Activated CD4-positive, alpha-beta T cell treated with anti-CD3 and anti-CD28 coated beads, Interleukin-2, amount 50 U/mL, for 48 hours (primary cell): Measurements from ENCODE around the gene LPIN1.

ENCODE experiments used
- DNase-seq, 2 experiments: peaks; one replicate each; pipeline ENCODE4 v3.0.0-alpha.2; 2020

Gene LPIN1, protein sequence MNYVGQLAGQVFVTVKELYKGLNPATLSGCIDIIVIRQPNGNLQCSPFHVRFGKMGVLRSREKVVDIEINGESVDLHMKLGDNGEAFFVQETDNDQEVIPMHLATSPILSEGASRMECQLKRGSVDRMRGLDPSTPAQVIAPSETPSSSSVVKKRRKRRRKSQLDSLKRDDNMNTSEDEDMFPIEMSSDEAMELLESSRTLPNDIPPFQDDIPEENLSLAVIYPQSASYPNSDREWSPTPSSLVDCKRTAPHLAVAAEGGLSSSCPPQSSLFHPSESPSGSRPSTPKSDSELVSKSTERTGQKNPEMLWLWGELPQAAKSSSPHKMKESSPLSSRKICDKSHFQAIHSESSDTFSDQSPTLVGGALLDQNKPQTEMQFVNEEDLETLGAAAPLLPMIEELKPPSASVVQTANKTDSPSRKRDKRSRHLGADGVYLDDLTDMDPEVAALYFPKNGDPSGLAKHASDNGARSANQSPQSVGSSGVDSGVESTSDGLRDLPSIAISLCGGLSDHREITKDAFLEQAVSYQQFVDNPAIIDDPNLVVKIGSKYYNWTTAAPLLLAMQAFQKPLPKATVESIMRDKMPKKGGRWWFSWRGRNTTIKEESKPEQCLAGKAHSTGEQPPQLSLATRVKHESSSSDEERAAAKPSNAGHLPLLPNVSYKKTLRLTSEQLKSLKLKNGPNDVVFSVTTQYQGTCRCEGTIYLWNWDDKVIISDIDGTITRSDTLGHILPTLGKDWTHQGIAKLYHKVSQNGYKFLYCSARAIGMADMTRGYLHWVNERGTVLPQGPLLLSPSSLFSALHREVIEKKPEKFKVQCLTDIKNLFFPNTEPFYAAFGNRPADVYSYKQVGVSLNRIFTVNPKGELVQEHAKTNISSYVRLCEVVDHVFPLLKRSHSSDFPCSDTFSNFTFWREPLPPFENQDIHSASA

DNA sequence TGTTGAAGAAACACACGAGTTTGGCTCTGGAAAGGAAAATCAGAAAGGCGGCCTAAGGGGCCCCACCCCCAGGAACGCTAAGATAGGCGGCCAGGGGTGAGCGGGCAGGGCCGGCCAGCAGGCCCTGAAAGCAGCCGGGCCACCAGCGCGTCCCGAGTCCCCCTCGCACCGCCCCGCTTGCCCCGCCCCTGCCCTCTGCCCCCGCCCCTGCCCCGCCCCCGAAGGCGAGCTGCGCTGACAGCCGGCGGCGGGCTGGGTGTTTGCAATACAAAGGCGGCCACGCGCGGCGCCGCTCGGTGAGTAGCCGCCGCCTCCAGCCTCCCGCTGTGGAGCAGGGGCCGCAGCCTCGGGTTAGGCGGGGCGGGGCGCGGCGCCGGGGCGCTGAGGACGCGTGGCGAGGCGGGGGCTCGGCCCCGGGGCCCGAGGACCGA lies at the start of gene LPIN1:
Gene LPIN1 (plus strand): TSS at position 257 of the 431 bp plus-strand sequence. CDS start 18,910 bp downstream, outside the sequence.
- DNase-seq, result peak; percentile 86 to 87

DNA sequence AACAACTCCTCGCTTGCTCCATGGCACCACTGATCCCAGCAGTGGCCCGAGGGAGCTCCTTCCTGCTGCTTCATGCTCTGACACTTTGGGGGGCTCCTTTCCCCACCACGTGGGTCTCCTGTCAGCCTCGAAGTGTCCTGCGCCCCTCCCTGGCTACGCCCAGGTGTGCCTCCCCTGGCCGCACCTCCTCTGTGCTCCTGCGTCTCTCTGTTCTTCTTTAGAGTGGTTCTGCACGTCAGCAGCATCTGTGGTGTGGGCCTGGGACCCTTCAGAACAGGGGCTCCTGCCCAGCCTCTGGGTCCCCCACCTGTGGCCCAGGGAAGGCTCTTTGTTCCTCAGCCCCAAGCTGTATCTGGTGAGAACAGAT lies 49.7 kb upstream of the LPIN1 start:
- no peak for DNase-seq

DNA sequence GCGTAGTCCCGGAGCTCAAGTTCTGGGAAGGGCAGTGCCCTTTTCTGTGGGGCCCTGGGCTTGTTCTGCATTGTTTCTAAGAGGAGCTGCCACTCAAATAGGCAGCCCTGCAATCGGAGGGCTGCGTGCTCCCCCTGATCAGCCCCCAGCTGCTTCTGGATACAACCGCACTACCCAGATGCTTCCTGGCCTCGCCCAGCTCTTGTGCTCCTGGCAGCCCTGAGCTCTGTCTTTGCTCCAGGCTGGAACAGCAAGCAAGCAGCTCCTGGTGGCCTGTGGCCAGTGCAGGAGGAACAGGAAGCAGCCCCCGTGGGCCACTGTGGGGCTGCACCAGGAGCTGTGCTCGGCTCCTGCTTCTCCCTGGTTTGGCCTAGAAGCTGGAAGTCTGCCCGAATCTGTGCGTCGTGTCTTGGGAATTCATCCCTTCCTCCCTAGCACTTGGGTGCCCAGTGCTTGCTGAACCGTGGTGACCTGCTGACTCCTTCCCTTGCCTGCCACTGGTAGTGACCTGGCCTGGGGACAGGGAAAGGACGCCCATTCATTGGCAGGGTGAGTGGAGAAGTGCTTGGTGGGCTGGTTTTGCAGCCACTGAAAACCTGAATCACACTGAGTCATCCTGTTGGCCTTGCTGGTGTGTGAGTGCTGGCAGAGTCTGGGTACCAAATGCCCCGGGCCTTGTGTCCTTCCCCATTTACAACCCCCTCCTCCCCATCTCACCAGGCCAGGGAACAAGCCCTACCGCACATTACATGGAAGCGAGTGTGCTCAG lies 49.1 kb upstream of the LPIN1 start:
- DNase-seq, result no peak

DNA sequence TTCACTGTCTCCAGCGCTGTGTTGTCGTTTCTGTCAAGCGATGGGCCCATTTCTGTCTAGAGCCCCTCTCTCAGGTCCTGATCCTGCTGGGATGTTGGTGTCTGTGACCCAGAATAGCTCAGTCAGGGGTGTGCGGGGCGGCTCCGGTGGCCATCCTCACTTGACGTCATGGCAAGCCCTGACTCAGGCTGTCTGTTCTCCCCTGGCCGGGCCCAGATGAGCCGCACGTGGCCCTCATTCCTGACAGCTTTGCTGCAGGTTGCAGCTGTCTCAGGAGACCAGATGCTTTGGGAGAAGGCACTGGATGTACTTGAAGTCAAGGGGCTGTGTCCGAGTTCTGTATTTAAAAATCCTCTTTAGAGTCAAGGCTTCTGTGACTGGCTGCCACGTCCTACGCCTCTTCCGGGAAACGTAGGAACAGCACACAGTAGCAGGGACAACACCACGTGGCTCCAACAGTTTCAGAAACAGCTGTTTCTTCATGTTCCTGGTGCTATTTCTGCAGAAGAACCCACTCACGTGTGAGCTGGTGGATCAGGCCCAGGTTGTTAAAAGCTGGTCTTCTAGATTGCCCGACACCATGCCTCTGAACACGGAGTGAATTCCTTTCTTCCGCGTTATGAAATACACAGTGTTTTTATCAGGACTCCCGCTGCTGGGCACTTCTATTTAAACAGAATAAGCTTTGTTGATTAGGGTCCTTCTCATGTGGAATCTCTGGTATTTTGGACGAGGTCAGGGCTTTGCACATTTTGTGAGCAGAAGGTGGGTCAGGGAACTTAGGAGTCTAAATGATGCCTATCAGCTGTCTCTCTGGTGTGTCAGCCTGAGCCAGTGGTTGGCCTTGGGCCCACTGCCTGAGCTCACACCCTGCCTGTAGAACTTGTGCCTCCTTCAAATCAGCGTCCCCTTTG lies 48.2 kb upstream of the LPIN1 start:
- DNase-seq, result no peak

DNA sequence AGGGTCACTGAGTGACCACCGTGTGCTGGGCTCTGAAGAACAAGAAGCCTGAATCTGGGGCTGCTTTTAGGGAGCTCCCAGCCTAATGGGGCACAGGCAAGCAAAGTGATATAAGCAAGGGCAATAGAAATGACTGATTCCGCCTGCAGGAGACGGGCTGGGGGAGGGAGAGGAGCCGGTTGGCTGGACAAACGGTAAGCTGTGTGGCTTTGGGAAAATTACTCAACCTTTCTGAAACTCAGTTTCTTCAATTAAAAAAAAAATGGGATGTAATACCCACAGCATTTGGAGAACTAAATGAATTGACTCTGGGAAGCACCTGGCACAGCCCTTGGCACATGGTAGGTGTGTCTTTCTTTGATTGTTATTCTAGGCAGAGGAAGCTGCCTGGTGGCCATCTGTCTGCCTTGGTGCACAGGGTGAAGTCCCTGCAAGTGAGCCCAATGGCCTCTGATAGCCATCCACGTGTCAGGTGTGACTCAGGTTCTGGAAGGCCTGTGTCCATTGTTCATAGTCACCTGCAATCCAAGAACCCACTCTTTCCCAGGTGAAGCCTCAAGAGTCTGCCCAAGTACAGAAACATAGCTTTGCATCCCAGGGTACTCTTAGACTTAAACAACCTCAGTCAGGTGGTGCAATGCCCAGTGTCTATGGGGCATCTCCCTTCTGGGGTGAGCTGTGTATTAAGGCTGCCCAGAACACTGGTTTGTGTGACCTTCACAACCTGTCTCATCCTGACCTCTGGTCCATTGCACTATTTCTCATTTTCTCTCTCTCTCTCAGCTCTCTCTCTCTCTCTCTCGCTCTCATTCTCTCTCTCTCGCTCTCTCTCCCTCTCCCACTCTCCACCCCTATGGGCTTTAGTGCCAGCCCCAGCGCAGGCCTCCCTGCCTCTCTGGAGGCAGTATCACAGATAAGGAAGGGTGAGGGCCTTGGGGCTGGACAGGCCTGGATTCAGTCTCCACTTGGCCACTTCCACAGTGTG lies 46.5 kb upstream of the LPIN1 start:
- DNase-seq, result no peak

DNA sequence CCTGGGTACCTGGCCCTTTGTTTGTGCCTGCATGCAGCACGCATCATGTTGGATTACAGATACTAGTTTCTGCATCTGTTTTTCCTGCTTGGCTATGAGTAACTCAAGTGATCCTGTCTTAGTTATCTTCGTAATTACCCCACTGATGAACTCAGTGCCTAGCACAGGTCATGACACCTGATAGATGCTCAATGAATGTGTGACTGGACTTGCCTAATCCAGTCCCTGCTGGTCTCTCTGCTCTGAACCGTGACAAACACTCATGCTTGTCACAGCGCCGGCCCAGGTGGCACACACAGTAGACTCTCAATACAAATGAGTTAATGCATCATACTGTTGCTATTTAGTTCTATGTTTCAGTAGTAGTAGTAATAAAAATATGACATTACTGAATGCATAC lies 45.2 kb upstream of the LPIN1 start:
- DNase-seq, result no peak

DNA sequence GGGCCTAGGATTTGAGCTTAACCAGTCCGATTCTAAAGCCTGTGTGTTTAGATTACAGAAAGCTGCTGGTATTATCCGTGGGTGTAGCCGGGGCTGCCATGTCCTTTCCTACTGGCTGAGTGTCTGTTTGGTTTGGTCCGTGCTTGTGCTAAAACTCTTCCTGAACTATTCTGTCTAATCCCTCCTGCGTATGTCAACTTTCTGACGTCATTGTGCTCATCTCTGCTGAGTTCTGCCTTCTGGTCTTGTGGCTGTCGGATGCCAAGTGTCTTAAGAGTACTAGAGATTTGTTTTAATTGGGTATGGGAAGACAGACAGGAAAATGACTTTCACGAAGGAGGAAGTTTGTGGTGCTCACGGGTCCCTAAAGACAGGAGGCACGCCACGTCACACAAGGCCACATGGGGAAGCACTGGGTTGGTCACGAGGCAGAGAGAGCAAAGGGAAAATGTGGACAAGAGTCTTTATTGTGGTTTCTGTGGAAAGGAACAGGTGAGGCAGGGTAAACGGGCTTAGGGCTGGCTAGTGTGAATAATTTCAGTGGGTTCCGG lies 44.6 kb upstream of the LPIN1 start:
- no peak for DNase-seq

DNA sequence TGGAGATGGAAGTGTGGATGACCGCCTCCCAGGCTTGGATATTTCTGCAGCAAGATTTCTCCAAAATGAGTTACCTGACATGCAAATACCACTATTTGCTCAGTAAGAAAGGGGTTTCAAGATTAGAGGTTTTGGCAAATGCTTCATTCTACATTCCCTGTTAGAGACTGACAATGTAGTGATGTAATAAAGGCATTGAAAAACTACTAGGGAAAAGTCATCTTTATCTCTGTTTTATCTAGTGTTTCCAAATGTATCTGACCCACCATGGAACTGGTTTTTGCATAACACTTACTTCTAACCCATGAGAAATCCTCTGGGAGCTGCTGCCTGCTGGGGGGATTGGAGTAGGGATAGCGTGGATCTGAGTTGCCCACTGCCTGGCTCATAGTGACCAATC lies 43.5 kb upstream of the LPIN1 start:
- no peak for DNase-seq

DNA sequence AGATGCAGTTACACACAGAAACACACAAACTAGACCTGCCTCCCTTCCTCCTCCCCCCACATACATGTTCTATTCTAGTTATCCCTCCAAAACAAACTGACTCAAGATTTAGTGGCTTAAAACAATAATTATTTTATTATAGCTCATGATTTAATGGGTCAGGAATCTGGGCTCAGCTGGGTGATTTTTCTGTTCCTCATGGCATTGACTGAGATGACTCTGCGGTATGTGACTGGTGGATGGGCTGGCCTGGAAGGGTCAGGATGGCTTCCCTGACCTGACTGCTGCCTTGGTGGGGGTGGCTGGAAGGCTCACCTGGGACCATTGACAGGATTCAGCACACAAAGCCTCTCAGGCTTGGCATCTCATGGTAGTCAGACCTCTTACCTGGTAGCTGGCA lies 42.7 kb upstream of the LPIN1 start:
- no peak for DNase-seq

DNA sequence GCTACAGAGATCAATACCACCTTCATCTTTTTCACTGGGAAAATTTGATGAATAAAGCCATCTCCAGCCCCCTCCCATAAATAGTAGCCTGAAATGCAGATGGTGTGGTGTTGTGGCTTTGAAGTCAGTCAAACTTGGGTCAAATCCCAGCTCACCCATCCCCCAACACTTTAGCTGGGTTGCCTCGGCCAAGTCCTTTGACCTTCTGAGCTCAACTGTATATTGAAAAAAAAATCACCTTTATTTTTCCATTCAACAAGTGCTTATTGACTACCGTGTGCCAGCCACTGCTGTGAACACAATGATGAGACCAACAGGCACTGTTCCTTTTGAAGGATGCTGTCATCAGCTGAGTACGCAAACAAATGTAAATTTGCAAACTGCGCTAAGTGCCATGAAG lies 41.4 kb upstream of the LPIN1 start:
- DNase-seq, result no peak

DNA sequence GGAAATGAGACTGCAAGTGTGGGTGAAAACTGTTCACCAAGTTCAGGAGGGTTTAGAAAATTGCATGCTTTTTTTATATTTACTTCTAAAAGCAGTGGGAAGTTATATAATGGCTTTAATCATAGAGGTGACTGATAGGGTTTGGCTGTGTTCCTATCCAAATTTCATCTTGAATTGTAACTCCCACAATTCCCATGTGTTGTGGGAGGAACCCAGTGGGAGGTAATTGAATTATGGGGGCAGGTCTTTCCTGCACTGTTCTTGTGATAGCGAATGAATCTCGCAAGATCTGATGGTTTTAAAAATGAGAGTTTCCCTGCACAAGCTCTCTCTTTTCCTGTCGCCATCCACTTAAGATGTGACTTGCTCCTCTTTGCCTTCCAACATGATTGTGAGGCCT lies 40.7 kb upstream of the LPIN1 start:
- no peak for DNase-seq

DNA sequence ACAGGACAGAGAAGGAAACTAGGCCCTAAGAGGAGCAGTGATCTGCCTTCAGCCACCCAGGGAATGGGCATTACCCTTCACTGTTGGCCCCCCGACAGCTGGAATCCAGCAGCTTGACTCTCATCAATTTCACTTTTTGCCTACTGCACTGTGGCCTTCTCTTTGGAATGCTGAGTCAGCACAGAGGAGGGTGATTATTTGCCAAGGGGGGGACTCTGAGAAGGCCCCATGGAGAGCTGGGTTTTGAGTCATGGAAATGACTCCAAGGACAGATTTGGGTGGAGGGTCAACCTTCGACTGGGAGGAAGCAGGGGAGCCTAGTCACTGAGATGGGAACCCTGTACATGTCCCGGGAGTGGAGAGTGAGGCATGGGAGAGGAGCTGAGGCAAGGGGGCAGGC lies 38.3 kb upstream of the LPIN1 start:
- DNase-seq, result no peak

DNA sequence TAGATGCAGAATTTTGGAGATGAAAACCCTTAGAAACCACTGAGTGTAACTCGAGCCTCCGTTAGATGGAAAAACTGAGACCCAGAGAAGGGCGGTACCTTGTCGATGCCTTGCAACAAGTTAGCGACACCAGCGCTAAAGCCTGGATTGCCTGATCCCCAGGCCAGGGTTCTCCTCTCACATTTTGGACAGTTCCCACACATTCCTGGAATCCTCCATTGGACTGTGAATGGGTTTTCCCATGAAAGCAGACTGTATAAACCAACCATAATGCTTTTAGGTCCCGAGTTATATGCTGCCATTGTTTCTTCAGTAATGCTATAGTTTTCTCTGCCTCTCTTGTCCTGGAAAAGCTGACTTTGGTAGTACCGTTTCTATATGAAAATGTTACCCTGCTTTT lies 37.1 kb upstream of the LPIN1 start:
- no peak for DNase-seq

DNA sequence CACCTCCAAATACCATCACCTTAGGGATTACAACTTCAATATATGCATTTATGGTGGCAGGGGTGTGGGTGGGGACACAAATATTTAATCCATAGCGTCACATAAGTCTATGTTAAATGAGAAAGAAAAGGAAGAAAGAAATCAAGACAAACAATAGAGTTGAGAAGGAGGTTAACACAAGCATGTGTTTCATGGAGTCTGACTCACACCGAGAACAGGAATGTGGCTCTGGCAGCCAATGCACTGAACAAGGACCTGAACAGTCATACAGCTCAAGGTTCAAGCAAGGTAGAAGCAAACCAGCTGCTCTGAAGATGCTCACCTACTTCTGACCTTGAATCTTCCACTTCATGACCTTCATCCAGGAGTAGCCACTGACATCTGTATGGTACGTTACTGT lies 36.2 kb upstream of the LPIN1 start:
- DNase-seq, result no peak

DNA sequence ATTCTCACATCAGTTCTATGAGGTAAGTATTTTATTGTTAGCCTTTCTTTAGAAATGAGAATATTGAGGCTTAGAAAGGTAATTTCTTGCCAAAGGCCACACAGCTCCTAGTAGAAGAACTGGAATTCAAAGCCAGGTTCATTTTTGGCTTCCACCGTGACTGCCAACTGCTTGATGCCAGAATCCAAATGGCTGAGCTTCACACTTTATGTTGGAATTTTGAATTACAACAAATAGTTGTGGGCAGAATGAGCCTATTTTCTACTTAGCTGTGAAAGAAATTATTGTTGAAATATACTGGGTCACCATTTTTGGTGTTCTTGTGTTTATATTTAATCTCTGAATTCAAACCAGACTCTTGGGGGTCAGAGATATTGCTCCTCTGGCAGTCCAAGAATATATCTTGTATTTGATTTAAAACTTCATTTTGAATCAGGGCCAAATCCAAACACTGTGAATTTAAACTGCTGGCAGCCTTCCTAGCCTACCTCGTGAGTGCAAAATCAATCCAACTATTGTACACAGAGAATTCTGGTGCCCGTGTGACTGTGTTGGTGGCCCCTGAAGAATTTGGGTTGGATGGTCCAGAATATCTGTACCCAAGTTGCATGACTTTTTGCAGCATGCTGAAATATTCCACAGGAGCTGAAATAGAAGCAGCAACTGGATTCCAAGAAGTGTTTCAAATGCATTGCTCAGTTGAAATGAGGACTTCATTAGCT lies 35.6 kb upstream of the LPIN1 start:
- no peak for DNase-seq

DNA sequence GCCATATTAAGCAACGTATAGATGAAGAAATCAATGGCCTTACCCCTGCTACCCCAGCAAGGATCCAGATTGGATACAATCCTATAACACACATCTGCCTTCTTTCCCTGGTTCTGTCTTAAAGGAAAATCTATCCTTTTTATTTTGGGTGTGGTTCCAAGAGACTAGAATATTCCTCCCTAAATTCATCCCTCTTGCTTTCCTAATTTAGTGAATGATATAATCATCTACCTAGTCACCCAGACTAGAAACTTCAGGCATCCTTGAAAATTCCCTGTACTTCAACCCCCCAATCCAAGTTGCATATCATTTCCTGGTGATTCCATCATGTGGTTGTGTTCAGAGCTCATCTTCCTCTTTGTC lies 35.1 kb upstream of the LPIN1 start:
- DNase-seq, result no peak

DNA sequence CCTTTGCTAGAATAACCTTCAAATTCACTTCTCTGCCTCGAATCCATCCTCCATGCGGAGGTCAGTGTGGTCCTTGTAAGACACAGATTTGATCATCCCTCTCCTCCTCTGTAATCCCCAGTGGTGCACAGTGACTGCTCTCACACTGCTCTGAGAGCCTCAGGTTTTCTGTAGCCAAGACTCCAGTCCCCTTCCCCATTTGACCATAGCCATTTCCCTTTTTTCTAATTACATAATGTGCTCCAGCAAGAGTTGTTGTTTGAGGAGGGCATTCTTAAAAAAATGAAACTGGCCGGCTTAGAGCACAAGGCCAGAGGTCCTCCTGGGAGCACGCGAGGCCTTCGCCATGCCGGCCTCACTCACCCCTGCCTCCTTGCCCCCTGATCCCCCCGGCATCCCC lies 34.7 kb upstream of the LPIN1 start:
- DNase-seq, result no peak

DNA sequence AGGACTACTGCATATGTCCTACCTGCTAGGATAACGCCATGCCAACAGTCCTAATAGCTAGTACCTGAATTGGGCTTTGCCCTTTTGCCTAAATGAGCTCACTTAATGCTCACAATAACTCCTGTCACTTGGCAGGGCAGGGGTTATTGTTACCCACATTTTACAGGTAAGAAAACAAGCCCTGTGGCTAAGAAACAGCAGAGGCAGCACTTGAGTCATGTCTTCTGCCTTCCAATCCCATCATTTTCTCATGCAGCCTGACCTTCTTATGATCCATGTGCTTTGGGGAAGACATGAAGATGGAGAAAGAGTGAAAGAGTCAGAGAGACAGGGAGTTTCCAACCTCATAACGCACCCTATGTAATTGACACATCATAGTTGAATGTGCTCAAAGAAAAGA lies 33.6 kb upstream of the LPIN1 start:
- DNase-seq, result no peak

DNA sequence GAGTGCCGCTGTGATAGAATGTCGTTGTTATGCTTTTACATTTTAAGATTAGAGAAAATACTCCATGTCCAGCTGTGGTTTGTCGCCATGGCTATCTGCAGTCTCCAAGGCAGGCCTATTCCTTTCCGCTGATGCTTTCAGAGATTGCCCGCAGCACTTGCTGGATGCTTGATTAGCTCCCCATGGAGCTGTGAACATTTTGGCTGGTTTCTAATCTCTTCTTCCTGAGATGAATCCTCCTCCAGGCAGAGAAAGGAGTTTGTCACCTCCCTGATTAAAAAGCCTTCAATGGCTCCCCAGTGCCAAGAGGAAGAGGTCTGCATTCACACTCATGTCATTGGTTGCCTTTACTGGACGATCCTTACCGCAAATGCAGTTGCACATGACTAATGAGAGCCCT lies 32.6 kb upstream of the LPIN1 start:
- DNase-seq, result no peak
